ENCODE measurements around the gene DMD.

DNA sequence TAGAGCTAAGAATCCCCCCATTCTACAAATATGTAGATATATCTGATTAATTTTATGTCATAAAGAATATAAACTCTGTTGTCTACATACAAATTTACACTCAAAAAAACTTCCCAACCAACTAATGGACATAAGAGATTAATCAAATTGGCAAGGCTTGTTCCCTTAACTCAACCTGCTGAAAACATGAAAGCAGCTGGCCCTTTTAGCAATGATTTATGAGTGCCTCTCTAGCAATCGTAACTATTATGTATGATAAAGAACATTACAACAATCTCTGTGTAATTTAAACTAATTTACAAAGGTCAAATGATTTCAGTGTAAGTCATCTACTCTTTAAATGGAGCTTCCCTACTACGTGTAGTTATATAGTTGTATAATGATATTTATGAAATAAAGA, 2056.4 kb downstream of the DMD start:
- TF ChIP-seq HDAC6 (IDR thresholded peaks at IDR 0.05; ENCODE audit: low read depth, low read length) (no peak), BRCA1 (IDR thresholded peaks at IDR 0.05; ENCODE audit: low read depth, low read length) (no peak)

All from H1 (cell line).